ENCODE results near the gene SHMT1.
"Not testable (repeated sequence)": the region's sequence is repeated elsewhere in the genome, so short reads cannot be mapped to it uniquely, and the experiment has no call there.

SHMT1 gene

GRCh38 chr17:18388728-18389127 lies 25.4 kb upstream of the SHMT1 start:
- POLR2A ChIA-PET; CTCF ChIA-PET; H3K4me1 ChIP-seq (ENCODE audit: control insufficient read depth, insufficient read depth, low read length): not testable (repeated sequence)

DNA sequence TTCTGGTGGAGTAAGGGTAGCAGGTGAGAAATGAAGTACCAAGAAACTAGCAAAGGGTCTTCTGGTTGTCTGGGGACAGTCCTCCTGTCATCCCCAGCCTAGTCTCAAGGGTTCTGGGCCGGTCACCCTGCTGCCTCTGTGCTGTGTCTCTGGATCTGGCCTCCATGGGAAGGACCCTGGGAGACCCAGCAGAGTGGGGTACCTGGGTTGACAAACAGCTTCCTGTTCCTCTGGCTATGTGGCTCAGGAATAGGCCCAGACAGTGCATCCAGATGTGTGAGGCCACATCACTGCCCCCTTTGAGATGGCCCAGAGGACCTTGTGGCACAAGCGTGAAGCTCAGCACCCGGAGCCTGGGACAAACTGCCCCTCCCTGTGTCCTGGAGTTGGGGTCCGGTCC lies 24.9 kb upstream of the SHMT1 start:
- CTCF ChIA-PET; H3K4me3 ChIP-seq (ENCODE audit: low read depth, low read length); H3K27ac ChIP-seq (ENCODE audit: extremely low read depth, low read depth, low read length); H3K9me3 ChIP-seq (ENCODE audit: control insufficient read depth, insufficient read depth, low read depth, low read length); POLR2A ChIA-PET; H3K36me3 ChIP-seq (ENCODE audit: control insufficient read depth in 2 of 2, insufficient read depth in 1 of 2, low read length in 2 of 2); H3K4me1 ChIP-seq (ENCODE audit: control insufficient read depth, insufficient read depth, low read length): not testable (repeated sequence)

More at GRCh38 chr17:18388728-18389127, 25.4 kb upstream of the SHMT1 start:
- H3K27ac ChIP-seq (ENCODE audit: extremely low read depth, low read depth, low read length); H3K9me3 ChIP-seq (ENCODE audit: control insufficient read depth, insufficient read depth, low read depth, low read length); H3K36me3 ChIP-seq (ENCODE audit: control insufficient read depth in 2 of 2, insufficient read depth in 1 of 2, low read length in 2 of 2); H3K4me3 ChIP-seq (ENCODE audit: low read depth, low read length): not testable (repeated sequence)

DNA sequence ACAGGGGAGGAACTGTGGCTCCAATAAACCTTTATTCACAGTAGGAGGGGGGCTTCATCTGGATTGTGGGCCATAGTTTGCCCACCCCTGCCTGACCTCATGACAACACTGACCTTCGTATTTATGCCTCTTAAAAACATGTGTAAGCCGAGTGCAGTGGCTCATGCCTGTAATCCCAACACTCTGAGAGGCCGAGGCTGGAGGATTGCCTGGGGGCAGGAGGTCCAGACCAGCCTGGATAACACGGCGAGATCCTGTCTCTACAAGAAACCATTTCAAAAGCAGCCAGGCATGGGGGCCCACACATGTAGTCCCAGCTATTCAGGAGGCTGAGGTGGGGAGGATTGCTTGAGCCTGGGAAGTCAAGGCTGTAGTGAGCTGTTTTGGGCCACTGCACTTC lies 24.2 kb upstream of the SHMT1 start:
- H3K36me3 ChIP-seq (ENCODE audit: control insufficient read depth in 2 of 2, insufficient read depth in 1 of 2, low read length in 2 of 2); H3K4me1 ChIP-seq (ENCODE audit: control insufficient read depth, insufficient read depth, low read length); H3K4me3 ChIP-seq (ENCODE audit: low read depth, low read length); CTCF ChIA-PET; H3K27ac ChIP-seq (ENCODE audit: extremely low read depth, low read depth, low read length); H3K9me3 ChIP-seq (ENCODE audit: control insufficient read depth, insufficient read depth, low read depth, low read length); POLR2A ChIA-PET: not testable (repeated sequence)

DNA sequence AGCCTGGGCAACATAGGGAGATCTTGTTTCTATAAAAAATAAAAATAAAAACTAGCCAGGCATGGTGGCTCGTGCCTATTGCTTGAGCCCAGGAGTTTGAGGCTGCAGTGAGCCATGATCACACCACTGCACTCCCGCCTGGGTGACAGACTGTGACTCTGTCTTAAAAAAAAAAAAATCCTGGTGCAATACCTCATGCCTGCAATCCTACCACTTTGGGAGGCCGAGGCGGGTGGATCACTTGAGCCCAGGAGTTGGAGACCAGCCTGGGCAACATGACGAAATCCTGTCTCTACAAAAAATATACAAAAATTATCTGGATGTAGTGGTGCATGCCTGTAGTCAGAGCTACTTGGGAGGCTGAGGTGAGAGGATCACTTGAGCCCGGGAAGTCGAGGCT lies 20.9 kb upstream of the SHMT1 start:
- H3K4me3 ChIP-seq (ENCODE audit: low read depth, low read length); POLR2A ChIA-PET; H3K9me3 ChIP-seq (ENCODE audit: control insufficient read depth, insufficient read depth, low read depth, low read length); H3K4me1 ChIP-seq (ENCODE audit: control insufficient read depth, insufficient read depth, low read length); H3K27ac ChIP-seq (ENCODE audit: extremely low read depth, low read depth, low read length); H3K36me3 ChIP-seq (ENCODE audit: control insufficient read depth in 2 of 2, insufficient read depth in 1 of 2, low read length in 2 of 2): not testable (repeated sequence)
- CTCF ChIA-PET: interaction anchor here (1.1 kb wide), 1 partner anchor 771 kb away, joined by 3 read pairs; no protein-coding TSS in a partner anchor

- H3K27ac ChIP-seq (ENCODE audit: extremely low read depth, low read depth, low read length); H3K9me3 ChIP-seq (ENCODE audit: control insufficient read depth, insufficient read depth, low read depth, low read length); POLR2A ChIA-PET; H3K4me3 ChIP-seq (ENCODE audit: low read depth, low read length); H3K4me1 ChIP-seq (ENCODE audit: control insufficient read depth, insufficient read depth, low read length); H3K36me3 ChIP-seq (ENCODE audit: control insufficient read depth in 2 of 2, insufficient read depth in 1 of 2, low read length in 2 of 2): not testable (repeated sequence)
- CTCF ChIA-PET: interaction anchor here (0.6 to 1.1 kb wide), 2 partner anchors 242 to 770 kb away, joined by 3 read pairs; no protein-coding TSS in a partner anchor
These were observed 19.7 kb upstream of the SHMT1 start for GRCh38 chr17:18383079-18383481.

GRCh38 chr17:18382441-18383078 lies 19.2 kb upstream of the SHMT1 start:
- POLR2A ChIA-PET: no interaction called here
- no peaks in the 10 kb centered on the region for H3K4me1 ChIP-seq (ENCODE audit: control insufficient read depth, insufficient read depth, low read length)
- no peak overlapping the region for H3K4me3 ChIP-seq (ENCODE audit: low read depth, low read length)
- CTCF ChIA-PET: interaction anchor here (0.6 to 0.7 kb wide), 2 partner anchors 9 to 243 kb away, joined by 3 read pairs; no protein-coding TSS in a partner anchor
- no peak for TF ChIP-seq ZNF426 (tag by site-specific recombination; IDR thresholded peaks at IDR 0.05)
- TF ChIP-seq, protein P1, sequence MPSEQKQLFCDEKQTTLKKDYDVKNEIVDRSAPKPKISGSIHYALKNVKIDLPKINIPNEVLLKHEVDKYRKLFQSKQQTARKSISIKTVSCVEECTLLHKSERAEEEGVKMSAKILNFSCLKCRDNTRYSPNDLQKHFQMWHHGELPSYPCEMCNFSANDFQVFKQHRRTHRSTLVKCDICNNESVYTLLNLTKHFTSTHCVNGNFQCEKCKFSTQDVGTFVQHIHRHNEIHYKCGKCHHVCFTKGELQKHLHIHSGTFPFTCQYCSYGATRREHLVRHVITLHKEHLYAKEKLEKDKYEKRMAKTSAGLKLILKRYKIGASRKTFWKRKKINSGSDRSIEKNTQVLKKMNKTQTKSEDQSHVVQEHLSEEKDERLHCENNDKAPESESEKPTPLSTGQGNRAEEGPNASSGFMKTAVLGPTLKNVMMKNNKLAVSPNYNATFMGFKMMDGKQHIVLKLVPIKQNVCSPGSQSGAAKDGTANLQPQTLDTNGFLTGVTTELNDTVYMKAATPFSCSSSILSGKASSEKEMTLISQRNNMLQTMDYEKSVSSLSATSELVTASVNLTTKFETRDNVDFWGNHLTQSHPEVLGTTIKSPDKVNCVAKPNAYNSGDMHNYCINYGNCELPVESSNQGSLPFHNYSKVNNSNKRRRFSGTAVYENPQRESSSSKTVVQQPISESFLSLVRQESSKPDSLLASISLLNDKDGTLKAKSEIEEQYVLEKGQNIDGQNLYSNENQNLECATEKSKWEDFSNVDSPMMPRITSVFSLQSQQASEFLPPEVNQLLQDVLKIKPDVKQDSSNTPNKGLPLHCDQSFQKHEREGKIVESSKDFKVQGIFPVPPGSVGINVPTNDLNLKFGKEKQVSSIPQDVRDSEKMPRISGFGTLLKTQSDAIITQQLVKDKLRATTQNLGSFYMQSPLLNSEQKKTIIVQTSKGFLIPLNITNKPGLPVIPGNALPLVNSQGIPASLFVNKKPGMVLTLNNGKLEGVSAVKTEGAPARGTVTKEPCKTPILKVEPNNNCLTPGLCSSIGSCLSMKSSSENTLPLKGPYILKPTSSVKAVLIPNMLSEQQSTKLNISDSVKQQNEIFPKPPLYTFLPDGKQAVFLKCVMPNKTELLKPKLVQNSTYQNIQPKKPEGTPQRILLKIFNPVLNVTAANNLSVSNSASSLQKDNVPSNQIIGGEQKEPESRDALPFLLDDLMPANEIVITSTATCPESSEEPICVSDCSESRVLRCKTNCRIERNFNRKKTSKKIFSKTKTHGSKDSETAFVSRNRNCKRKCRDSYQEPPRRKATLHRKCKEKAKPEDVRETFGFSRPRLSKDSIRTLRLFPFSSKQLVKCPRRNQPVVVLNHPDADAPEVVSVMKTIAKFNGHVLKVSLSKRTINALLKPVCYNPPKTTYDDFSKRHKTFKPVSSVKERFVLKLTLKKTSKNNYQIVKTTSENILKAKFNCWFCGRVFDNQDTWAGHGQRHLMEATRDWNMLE (tag by site-specific recombination; conservative IDR thresholded peaks at IDR 0.05; ENCODE audit: low read depth): no peak
- no peaks in the 10 kb centered on the region for H3K36me3 ChIP-seq (ENCODE audit: control insufficient read depth in 2 of 2, insufficient read depth in 1 of 2, low read length in 2 of 2)
- no peak overlapping the region for H3K27ac ChIP-seq (ENCODE audit: extremely low read depth, low read depth, low read length)
- H3K9me3 ChIP-seq (ENCODE audit: control insufficient read depth, insufficient read depth, low read depth, low read length): no peaks in the 10 kb centered on the region

All from HEK293 (cell line).